IMR-90 (cell line): ENCODE results near the gene ZNF41. TPM values are rescaled to one million over a fixed set of nuclear protein-coding genes. Genes with fewer than 3 reads are reported as not detected.

Experiments
- ATAC-seq: fragments of 200-7000 bp; cut with Tn5 transposase; 2 replicates; pipeline ENCODE4 v1.9.1; 2020; ENCODE audit warnings: low read depth, mild to moderate bottlenecking, moderate library complexity
- BruUV-seq: library from RNA; stranded (reverse); fragments of 400-500 nt; replicated peaks from 2 replicates; lab custom pipeline; 2021; lab: Mats Ljungman, UMichigan
- CTCF ChIA-PET: fragments of 300-600 bp; formaldehyde crosslinking; extraction: SDS; loops from one replicate; lab custom pipeline; 2021; ENCODE audit warnings: antibody characterized with exemption; lab: Yijun Ruan, JAX
- POLR2A ChIA-PET: fragments of 300-600 bp; sonication (Branson Sonifier 250); formaldehyde crosslinking; loops from one replicate; lab custom pipeline; 2022; ENCODE audit warnings: antibody characterized with exemption; ENCODE audit not compliant: unreplicated experiment; lab: Charles Lee
- DNase-seq: peaks from one replicate; pipeline ENCODE4 v3.0.0; 2013
- H2AFZ ChIP-seq: replicated peaks from 2 replicates; pipeline ENCODE3; 2013; ENCODE audit warnings: low read length, mild to moderate bottlenecking; ENCODE audit not compliant: poor library complexity
- H2AK5ac ChIP-seq: 2 replicates; pipeline ENCODE4 v1.6.1; 2013; ENCODE audit warnings: low read depth, low read length, inconsistent platforms
- H2AK9ac ChIP-seq: replicated peaks from 2 replicates; pipeline ENCODE3; 2013; ENCODE audit warnings: mild to moderate bottlenecking, low read depth, low read length, moderate library complexity; ENCODE audit not compliant: poor library complexity
- H2BK120ac ChIP-seq: 2 replicates; pipeline ENCODE4 v1.6.1; 2013; ENCODE audit warnings: low read depth, low read length, inconsistent platforms
- H2BK15ac ChIP-seq: 3 replicates; pipeline ENCODE4 v1.6.1; 2013; ENCODE audit warnings: low read depth, low read length, inconsistent platforms
- H2BK20ac ChIP-seq: 2 replicates; pipeline ENCODE4 v1.6.1; 2013; ENCODE audit warnings: low read depth, mild to moderate bottlenecking, inconsistent platforms, low read length, moderate library complexity
- H2BK5ac ChIP-seq: 2 replicates; pipeline ENCODE4 v1.6.1; 2013; ENCODE audit warnings: mild to moderate bottlenecking, low read depth, low read length, inconsistent platforms; ENCODE audit not compliant: poor library complexity, severe bottlenecking
- H3K14ac ChIP-seq: replicated peaks from 2 replicates; pipeline ENCODE4 v1.6.1; 2013; ENCODE audit warnings: low read depth, low read length, inconsistent platforms
- H3K18ac ChIP-seq: 2 replicates; pipeline ENCODE4 v1.6.1; 2013; ENCODE audit warnings: low read depth, low read length, control low read depth
- H3K23ac ChIP-seq: 2 replicates; pipeline ENCODE4 v1.6.1; 2013; ENCODE audit warnings: low read depth, low read length, inconsistent platforms
- H3K27ac ChIP-seq: 2 replicates; pipeline ENCODE4 v1.5.1; 2013; ENCODE audit warnings: mild to moderate bottlenecking, control low read depth, low read length; ENCODE audit not compliant: insufficient read depth
- H3K27me3 ChIP-seq: 2 replicates; pipeline ENCODE4 v1.6.1; 2013; ENCODE audit warnings: low read length; ENCODE audit not compliant: control insufficient read depth, insufficient read depth
- H3K36me3 ChIP-seq: 2 replicates; pipeline ENCODE4 v1.6.1; 2013; ENCODE audit warnings: low read length, mixed read lengths; ENCODE audit not compliant: control insufficient read depth, insufficient read depth
- H3K4ac ChIP-seq: 2 replicates; pipeline ENCODE4 v1.6.1; 2013; ENCODE audit warnings: low read depth, low read length, inconsistent platforms
- H3K4me1 ChIP-seq: 2 replicates; pipeline ENCODE4 v1.6.1; 2013; ENCODE audit warnings: low read length, mixed read lengths; ENCODE audit not compliant: control insufficient read depth, insufficient read depth
- H3K4me2 ChIP-seq: 2 replicates; pipeline ENCODE4 v1.6.1; 2013; ENCODE audit warnings: low read depth, mild to moderate bottlenecking, control low read depth, low read length, moderate library complexity
- H3K4me3 ChIP-seq: 2 replicates; pipeline ENCODE4 v1.5.1; 2013; ENCODE audit warnings: low read depth, mild to moderate bottlenecking, control low read depth, low read length, moderate library complexity; ENCODE audit not compliant: insufficient read depth
- H3K56ac ChIP-seq: 2 replicates; pipeline ENCODE4 v1.6.1; 2013; ENCODE audit warnings: low read length, inconsistent platforms; ENCODE audit not compliant: insufficient read depth; ENCODE audit errors: extremely low read depth
- H3K79me1 ChIP-seq, 2 experiments: 2 replicates each; pipeline ENCODE4 v1.6.1; 2013; ENCODE audit warnings: low read length in 2 of 2, inconsistent platforms in 1 of 2, low read depth in 1 of 2
- H3K9ac ChIP-seq: 2 replicates; pipeline ENCODE4 v1.6.1; 2013; ENCODE audit warnings: low read depth, low read length, control low read depth
- H3K9me1 ChIP-seq: 2 replicates; pipeline ENCODE4 v1.6.1; 2013; ENCODE audit warnings: low read length, inconsistent platforms; ENCODE audit not compliant: insufficient read depth
- H3K9me3 ChIP-seq: 2 replicates; pipeline ENCODE4 v1.6.1; 2013; ENCODE audit warnings: low read length; ENCODE audit not compliant: control insufficient read depth, insufficient read depth
- H4K20me1 ChIP-seq: 2 replicates; pipeline ENCODE4 v1.6.1; 2013; ENCODE audit warnings: low read length, inconsistent platforms; ENCODE audit not compliant: insufficient read depth
- H4K5ac ChIP-seq: 2 replicates; pipeline ENCODE4 v1.6.1; 2013; ENCODE audit warnings: mild to moderate bottlenecking, low read depth, low read length, control low read depth
- H4K8ac ChIP-seq, 2 experiments: 2 replicates each; pipeline ENCODE4 v1.6.1; 2013; ENCODE audit warnings: low read depth in 2 of 2, low read length in 2 of 2, control low read depth in 1 of 2, inconsistent platforms in 1 of 2
- H4K91ac ChIP-seq: 2 replicates; pipeline ENCODE4 v1.6.1; 2013; ENCODE audit warnings: low read depth, low read length, inconsistent platforms; ENCODE audit not compliant: insufficient read depth
- BHLHE40 ChIP-seq: fragments of 150-350 bp; IDR thresholded peaks from 2 replicates; pipeline ENCODE4 v1.6.1; 2016; ENCODE audit warnings: mild to moderate bottlenecking, low read depth, low read length
- CHD1 ChIP-seq: IDR thresholded peaks from 2 replicates; pipeline ENCODE4 v1.6.1; 2012; ENCODE audit warnings: low read depth, low read length, improper control_type of control experiment
- FOS ChIP-seq: fragments of 150-350 bp; IDR thresholded peaks from 2 replicates; pipeline ENCODE4 v1.6.1; 2016; ENCODE audit warnings: low read depth, low read length
- MAFK ChIP-seq: IDR thresholded peaks from 2 replicates; pipeline ENCODE4 v1.6.1; 2012; ENCODE audit warnings: low read depth, low read length, improper control_type of control experiment
- MAZ ChIP-seq: IDR thresholded peaks from 2 replicates; pipeline ENCODE4 v1.6.1; 2012; ENCODE audit warnings: low read depth, mild to moderate bottlenecking, low read length, improper control_type of control experiment, moderate library complexity, borderline replicate concordance
- NFE2L2 ChIP-seq: fragments of 150-350 bp; IDR thresholded peaks from 2 replicates; pipeline ENCODE4 v1.6.1; 2016; ENCODE audit warnings: low read depth, mild to moderate bottlenecking, low read length
- POLR2A ChIP-seq: IDR thresholded peaks from 2 replicates; pipeline ENCODE4 v1.6.1; 2012; ENCODE audit warnings: mild to moderate bottlenecking, low read depth, low read length
- RCOR1 ChIP-seq: IDR thresholded peaks from 2 replicates; pipeline ENCODE4 v1.6.1; 2012; ENCODE audit warnings: mild to moderate bottlenecking, low read length, improper control_type of control experiment; ENCODE audit not compliant: insufficient replicate concordance
- RFX5 ChIP-seq: IDR thresholded peaks from 2 replicates; pipeline ENCODE4 v1.8.0; 2012; ENCODE audit warnings: low read depth, mild to moderate bottlenecking, low read length, moderate library complexity
- SMC3 ChIP-seq: fragments of 150-350 bp; IDR thresholded peaks from 2 replicates; pipeline ENCODE4 v1.6.1; 2016; ENCODE audit warnings: low read depth, mild to moderate bottlenecking, antibody characterized with exemption, low read length, moderate library complexity
- WGBS, 2 experiments: methylation state at CpG; one replicate each; pipeline versions ENCODE4 v1.1.5 to v1.1.7; 2013; ENCODE audit warnings: missing lambda C conversion rate in 2 of 2; ENCODE audit not compliant: insufficient read length in 1 of 2; ENCODE audit errors: extremely low coverage in 2 of 2; 5-methylcytosine and 5-hydroxymethylcytosine counted together
- dilution Hi-C: fragments of 300-500 bp; cut with HindIII; formaldehyde crosslinking; loops from one replicate; pipeline ENCODE4 v1.14.3; 2018; ENCODE audit warnings: low sequenced_read_pairs; ENCODE audit not compliant: unreplicated experiment
- in situ Hi-C: fragments of 300-500 bp; cut with MboI; formaldehyde crosslinking; loops from 3 replicates; pipeline ENCODE4 v1.14.3; 2019; ENCODE audit warnings: low sequenced_read_pairs, inconsistent platforms, mixed read lengths
- intact Hi-C: fragments of 100-400 bp; cut with micrococcal nuclease; formaldehyde crosslinking; loops from 2 replicates; pipeline ENCODE4 v1.10.0; 2022
- polyA plus RNA-seq, 3 experiments: library from polyadenylated mRNA; depleted of rRNA; stranded (reverse); fragments of >200 nt; gene quantifications; 2 replicates each; pipeline ENCODE4 v1.2.3, GENCODE V29; 2012; ENCODE audit warnings: low replicate concordance in 1 of 3
- total RNA-seq: library from RNA; depleted of rRNA; stranded (reverse); fragments of >200 nt; gene quantifications from 2 replicates; pipeline ENCODE4 v1.2.3, GENCODE V29; 2012
- TF ChIP-seq, protein P1 (sequence below): fragments of 150-350 bp; IDR thresholded peaks from 2 replicates; pipeline ENCODE4 v1.6.1; 2016; ENCODE audit warnings: low read depth, mild to moderate bottlenecking, low read length, moderate library complexity, borderline replicate concordance
- TF ChIP-seq, protein P2 (sequence below): fragments of 150-350 bp; IDR thresholded peaks from 2 replicates; pipeline ENCODE4 v1.6.1; 2017; ENCODE audit warnings: mild to moderate bottlenecking, antibody characterized with exemption, low read length, low read depth

The ZNF41 gene
- total and polyA plus RNA-seq, 2 of the 4 experiments (the other 2 are of a cell fraction): 2.8 to 8.1 TPM

DNA sequence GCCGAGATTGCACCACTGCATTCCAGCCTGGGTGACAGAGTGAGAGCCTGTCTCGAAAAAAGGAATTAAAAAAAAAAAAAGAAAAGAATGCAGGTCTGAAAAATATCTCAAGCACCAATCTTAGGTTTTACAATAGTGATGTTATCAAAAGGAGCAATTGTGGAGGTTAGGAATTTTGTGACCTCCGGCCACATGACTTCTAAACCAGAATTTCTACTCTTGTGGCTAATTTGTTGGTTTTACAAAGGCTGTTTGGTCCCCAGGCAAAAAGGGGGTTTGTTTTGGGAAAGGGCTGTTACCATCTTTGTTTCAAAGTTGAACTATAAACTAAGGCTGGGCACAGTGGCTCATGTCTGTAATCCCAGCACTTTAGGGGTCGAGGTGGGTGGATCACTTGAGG, 15.4 kb upstream of the ZNF41 start:
- Histone ChIP-seq H4K5ac (no peak overlapping the region), H3K4me1 (peaks cover 5% of the 10 kb centered on the region), H3K4me2 (no peak overlapping the region), H3K23ac (no peak overlapping the region), H3K4me3 (no peak overlapping the region), H3K18ac (no peak overlapping the region), H4K91ac (no peak overlapping the region), H3K14ac (no peak overlapping the region), H2AFZ (no peak overlapping the region), H3K36me3 (no peaks in the 10 kb centered on the region), H3K9me3 (no peaks in the 10 kb centered on the region), H2BK15ac (no peak overlapping the region), H3K27me3 (peaks cover 3% of the 10 kb centered on the region), H2BK5ac (no peak overlapping the region), H2AK9ac (no peak overlapping the region), H2BK20ac (no peak overlapping the region), H3K79me1 (no peaks in the 10 kb centered on the region), H3K4ac (no peak overlapping the region), H3K56ac (no peak overlapping the region), H4K8ac (no peak overlapping the region), H2AK5ac (no peak overlapping the region), H2BK120ac (no peak overlapping the region), H4K20me1 (no peaks in the 10 kb centered on the region), H3K9me1 (no peaks in the 10 kb centered on the region), H3K9ac (no peak overlapping the region), H3K27ac (no peak overlapping the region)
- intact Hi-C loops: loop anchor here (5.0 kb wide), 1 partner anchor 529 kb away; no protein-coding TSS in a partner anchor
- no TSS peak for BruUV-seq
- in situ Hi-C loops: no loop called here
- ChIA-PET CTCF (interaction anchor here (3.7 kb wide), 1 partner anchor 25 kb away, joined by 11 read pairs; no protein-coding TSS in a partner anchor), POLR2A (no interaction called here)
- ATAC-seq: no peak
- WGBS, 2 experiments: no CpG with 5 or more reads among the region's 4 CpGs
- dilution Hi-C loops: no loop called here
- TF ChIP-seq MAZ (no peak), FOS (no peak), RFX5 (no peak), CHD1 (no peak), MAFK (no peak), POLR2A (no peak), NFE2L2 (no peak), SMC3 (no peak), RCOR1 (no peak), BHLHE40 (no peak)
- TF ChIP-seq, protein P1, sequence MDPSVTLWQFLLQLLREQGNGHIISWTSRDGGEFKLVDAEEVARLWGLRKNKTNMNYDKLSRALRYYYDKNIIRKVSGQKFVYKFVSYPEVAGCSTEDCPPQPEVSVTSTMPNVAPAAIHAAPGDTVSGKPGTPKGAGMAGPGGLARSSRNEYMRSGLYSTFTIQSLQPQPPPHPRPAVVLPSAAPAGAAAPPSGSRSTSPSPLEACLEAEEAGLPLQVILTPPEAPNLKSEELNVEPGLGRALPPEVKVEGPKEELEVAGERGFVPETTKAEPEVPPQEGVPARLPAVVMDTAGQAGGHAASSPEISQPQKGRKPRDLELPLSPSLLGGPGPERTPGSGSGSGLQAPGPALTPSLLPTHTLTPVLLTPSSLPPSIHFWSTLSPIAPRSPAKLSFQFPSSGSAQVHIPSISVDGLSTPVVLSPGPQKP: no peak
- TF ChIP-seq, protein P2, sequence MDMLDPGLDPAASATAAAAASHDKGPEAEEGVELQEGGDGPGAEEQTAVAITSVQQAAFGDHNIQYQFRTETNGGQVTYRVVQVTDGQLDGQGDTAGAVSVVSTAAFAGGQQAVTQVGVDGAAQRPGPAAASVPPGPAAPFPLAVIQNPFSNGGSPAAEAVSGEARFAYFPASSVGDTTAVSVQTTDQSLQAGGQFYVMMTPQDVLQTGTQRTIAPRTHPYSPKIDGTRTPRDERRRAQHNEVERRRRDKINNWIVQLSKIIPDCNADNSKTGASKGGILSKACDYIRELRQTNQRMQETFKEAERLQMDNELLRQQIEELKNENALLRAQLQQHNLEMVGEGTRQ: no peak
- DNase-seq: no peak
